Esophagus muscularis mucosa (tissue), 3 donors: Measurements from ENCODE around the gene SETD5.

Source experiments
- POLR2A ChIP-seq: fragments of 450-650 bp; IDR thresholded peaks from one replicate; pipeline ENCODE4 v1.6.1; 2017; ENCODE audit warnings: antibody characterized with exemption, moderate library complexity, mild to moderate bottlenecking, low read depth
- POLR2AphosphoS5 ChIP-seq, 2 donors: sonication (generic); formaldehyde crosslinking; IDR thresholded peaks; one replicate each; pipeline ENCODE4 v1.6.1; 2017; ENCODE audit warnings: antibody characterized with exemption in 2 of 2
- TF ChIP-seq, protein P1 (sequence below), 3 experiments: fragments of 200-600 bp in 2 of 3; fragments of 450-650 bp in 1 of 3; sonication (generic) in 2 of 3; IDR thresholded peaks; one replicate each; pipeline ENCODE4 v1.5.1; 2017 to 2019; ENCODE audit warnings: antibody characterized with exemption in 3 of 3, mild to moderate bottlenecking in 2 of 3, moderate library complexity in 1 of 3

DNA sequence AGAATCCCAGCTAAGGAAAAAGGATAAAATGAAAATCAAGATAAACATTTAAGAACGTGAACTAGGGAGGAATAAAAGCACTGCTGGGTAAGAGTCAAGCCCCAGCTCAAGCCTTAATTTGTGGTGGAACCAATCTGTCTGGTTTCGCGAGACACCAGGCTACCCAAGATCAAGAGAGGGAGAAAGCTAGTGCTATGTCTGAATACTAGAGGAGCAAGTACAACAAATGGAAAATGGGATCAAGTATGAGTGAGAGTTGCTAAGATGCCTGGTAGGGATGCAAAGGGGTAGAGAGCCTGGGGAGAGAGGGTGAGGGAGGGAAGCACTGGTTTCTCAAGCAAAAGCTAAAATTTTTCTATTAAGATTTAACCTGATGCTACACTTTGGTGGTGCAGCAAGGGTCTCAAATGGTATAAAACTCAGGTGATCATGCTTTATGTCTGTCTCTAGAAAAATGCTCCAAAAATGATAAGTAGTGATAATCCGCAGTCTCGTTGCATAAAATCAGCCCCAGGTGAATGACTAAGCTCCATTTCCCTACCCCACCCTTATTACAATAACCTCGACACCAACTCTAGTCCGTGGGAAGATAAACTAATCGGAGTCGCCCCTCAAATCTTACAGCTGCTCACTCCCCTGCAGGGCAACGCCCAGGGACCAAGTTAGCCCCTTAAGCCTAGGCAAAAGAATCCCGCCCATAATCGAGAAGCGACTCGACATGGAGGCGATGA, 1.7 kb upstream of the SETD5 start:
- no peak for TF ChIP-seq POLR2AphosphoS5 (IDR thresholded peaks at IDR 0.05)
- no peak for TF ChIP-seq POLR2A
- TF ChIP-seq, protein P1, sequence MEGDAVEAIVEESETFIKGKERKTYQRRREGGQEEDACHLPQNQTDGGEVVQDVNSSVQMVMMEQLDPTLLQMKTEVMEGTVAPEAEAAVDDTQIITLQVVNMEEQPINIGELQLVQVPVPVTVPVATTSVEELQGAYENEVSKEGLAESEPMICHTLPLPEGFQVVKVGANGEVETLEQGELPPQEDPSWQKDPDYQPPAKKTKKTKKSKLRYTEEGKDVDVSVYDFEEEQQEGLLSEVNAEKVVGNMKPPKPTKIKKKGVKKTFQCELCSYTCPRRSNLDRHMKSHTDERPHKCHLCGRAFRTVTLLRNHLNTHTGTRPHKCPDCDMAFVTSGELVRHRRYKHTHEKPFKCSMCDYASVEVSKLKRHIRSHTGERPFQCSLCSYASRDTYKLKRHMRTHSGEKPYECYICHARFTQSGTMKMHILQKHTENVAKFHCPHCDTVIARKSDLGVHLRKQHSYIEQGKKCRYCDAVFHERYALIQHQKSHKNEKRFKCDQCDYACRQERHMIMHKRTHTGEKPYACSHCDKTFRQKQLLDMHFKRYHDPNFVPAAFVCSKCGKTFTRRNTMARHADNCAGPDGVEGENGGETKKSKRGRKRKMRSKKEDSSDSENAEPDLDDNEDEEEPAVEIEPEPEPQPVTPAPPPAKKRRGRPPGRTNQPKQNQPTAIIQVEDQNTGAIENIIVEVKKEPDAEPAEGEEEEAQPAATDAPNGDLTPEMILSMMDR (IDR thresholded peaks at IDR 0.05), result no peak
